Neural cell (in vitro differentiated cells): ENCODE measurements around the gene TESMIN.

ENCODE experiments used
- CTCF ChIP-seq: fragments of 450-650 bp; IDR thresholded peaks from 2 replicates; pipeline ENCODE4 v1.5.1; 2014; ENCODE audit warnings: antibody characterized with exemption, mild to moderate bottlenecking, moderate library complexity; ENCODE audit not compliant: poor library complexity, severe bottlenecking
- EP300 ChIP-seq: fragments of 450-650 bp; conservative IDR thresholded peaks from 2 replicates; pipeline ENCODE4 v1.6.1; 2014; ENCODE audit warnings: antibody characterized with exemption, mild to moderate bottlenecking, moderate library complexity; ENCODE audit not compliant: poor library complexity, severe bottlenecking
- EZH2 ChIP-seq: fragments of 200-600, 300-800 bp; shearing (Covaris generic), sonication (generic); IDR thresholded peaks from 2 replicates; pipeline ENCODE4 v1.6.1; 2014; ENCODE audit warnings: antibody characterized with exemption, low read length, borderline replicate concordance, mild to moderate bottlenecking; ENCODE audit not compliant: insufficient read depth, poor library complexity, severe bottlenecking
- MXI1 ChIP-seq: fragments of 450-650 bp; conservative IDR thresholded peaks from 2 replicates; pipeline ENCODE4 v1.6.1; 2014; ENCODE audit warnings: antibody characterized with exemption, mild to moderate bottlenecking; ENCODE audit not compliant: poor library complexity, severe bottlenecking
- POLR2AphosphoS5 ChIP-seq: IDR thresholded peaks from 2 replicates; pipeline ENCODE4 v1.6.1; 2012
- SMC3 ChIP-seq: fragments of 450-650 bp; conservative IDR thresholded peaks from 2 replicates; pipeline ENCODE4 v1.6.1; 2014; ENCODE audit warnings: antibody characterized with exemption, mild to moderate bottlenecking, moderate library complexity; ENCODE audit not compliant: poor library complexity
- TAF1 ChIP-seq: IDR thresholded peaks from 2 replicates; pipeline ENCODE4 v1.6.1; 2012; ENCODE audit warnings: low read depth

GRCh38 chr11:68724293-68724692 is 27.0 kb downstream of the TESMIN start:
- TF ChIP-seq CTCF = no peak
- TF ChIP-seq SMC3 = no peak
- no peak for TF ChIP-seq EP300
- TF ChIP-seq TAF1 = no peak
- TF ChIP-seq EZH2 = no peak
- TF ChIP-seq POLR2AphosphoS5 = no peak
- no peak for TF ChIP-seq MXI1
